Measurements from ENCODE around the gene DDX10.

DNA sequence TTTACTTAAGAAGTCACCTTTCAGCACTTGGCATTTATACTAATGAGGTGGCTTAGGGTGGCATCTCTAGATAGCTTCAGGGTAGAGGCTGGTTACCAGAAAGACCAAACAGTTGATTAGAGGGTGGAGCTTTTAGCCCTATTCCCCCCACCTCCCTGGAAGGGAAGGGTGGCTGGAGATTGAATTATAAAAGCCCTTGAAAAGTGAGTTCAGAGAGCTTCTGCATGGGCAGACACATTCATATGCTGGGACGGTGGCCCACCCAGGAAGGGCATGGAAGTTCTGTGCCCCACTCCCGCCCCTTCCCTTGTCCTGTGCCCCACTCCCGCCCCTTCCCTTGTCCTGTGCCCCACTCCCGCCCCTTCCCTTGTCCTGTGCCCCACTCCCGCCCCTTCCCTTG lies 244.2 kb downstream of the DDX10 start:
- TF ChIP-seq EP300 (IDR thresholded peaks at IDR 0.05) = no peak
- TF ChIP-seq CTCF (IDR thresholded peaks at IDR 0.05) = no peak
